Liver (tissue), 9 donors: Measurements from ENCODE around the gene PRSS56. TPM values are rescaled to one million over a fixed set of nuclear protein-coding genes. Genes with fewer than 3 reads are reported as not detected.

Experiments used
- DNase-seq: peaks from one replicate; pipeline ENCODE4 v3.0.0-alpha.2; 2017; ENCODE audit warnings: low spot score
- H3K27ac ChIP-seq, 2 donors: one replicate each; pipeline ENCODE4 v1.7.0; 2013; ENCODE audit warnings: inconsistent platforms in 2 of 2, low read length in 2 of 2, control low read depth in 1 of 2, low read depth in 1 of 2, mild to moderate bottlenecking in 1 of 2
- H3K27me3 ChIP-seq, 4 donors: one replicate each; pipeline versions ENCODE4 v1.6.1 to v1.7.0; 2013; ENCODE audit warnings: low read length in 3 of 4, inconsistent platforms in 1 of 4, mild to moderate bottlenecking in 1 of 4, moderate library complexity in 1 of 4; ENCODE audit not compliant: control insufficient read depth in 4 of 4, insufficient read depth in 4 of 4
- H3K36me3 ChIP-seq, 4 donors: one replicate each; pipeline versions ENCODE4 v1.6.1 to v1.7.0; 2013; ENCODE audit warnings: low read length in 3 of 4, mild to moderate bottlenecking in 3 of 4, low read depth in 1 of 4, moderate library complexity in 1 of 4; ENCODE audit not compliant: control insufficient read depth in 4 of 4, insufficient read depth in 3 of 4
- H3K4me1 ChIP-seq, 4 donors: one replicate each; pipeline versions ENCODE4 v1.6.1 to v1.7.0; 2013; ENCODE audit warnings: low read length in 3 of 4, mild to moderate bottlenecking in 3 of 4, moderate library complexity in 1 of 4; ENCODE audit not compliant: control insufficient read depth in 4 of 4, insufficient read depth in 4 of 4
- H3K4me3 ChIP-seq, 3 donors: one replicate each; pipeline versions ENCODE4 v1.6.1 to v1.7.0; 2013; ENCODE audit warnings: low read length in 3 of 3, control low read depth in 1 of 3, low read depth in 1 of 3, mild to moderate bottlenecking in 1 of 3
- H3K9ac ChIP-seq, 2 donors: one replicate each; pipeline ENCODE4 v1.7.0; 2013; ENCODE audit warnings: low read length in 2 of 2, mild to moderate bottlenecking in 2 of 2, moderate library complexity in 2 of 2, control low read depth in 1 of 2, low read depth in 1 of 2
- H3K9me3 ChIP-seq, 4 donors: one replicate each; pipeline versions ENCODE4 v1.6.1 to v1.7.0; 2013; ENCODE audit warnings: low read length in 3 of 4; ENCODE audit not compliant: control insufficient read depth in 4 of 4
- ATF3 ChIP-seq: IDR thresholded peaks from 2 replicates; pipeline ENCODE4 v1.6.1; 2016; ENCODE audit warnings: antibody characterized with exemption
- EGR1 ChIP-seq, 2 donors: IDR thresholded peaks; 2 replicates each; pipeline ENCODE4 v1.6.1; 2016 to 2018; ENCODE audit warnings: antibody characterized with exemption in 2 of 2, low read depth in 2 of 2
- FOXA1 ChIP-seq: IDR thresholded peaks from 2 replicates; pipeline ENCODE4 v1.6.1; 2016; ENCODE audit warnings: antibody characterized with exemption
- FOXA2 ChIP-seq: IDR thresholded peaks from 2 replicates; pipeline ENCODE4 v1.6.1; 2016; ENCODE audit warnings: antibody characterized with exemption
- GABPA ChIP-seq, 2 donors: IDR thresholded peaks in 1 of 2; conservative IDR thresholded peaks in 1 of 2; 2 replicates each; pipeline ENCODE4 v1.6.1; 2016; ENCODE audit warnings: antibody characterized with exemption in 2 of 2, mild to moderate bottlenecking in 1 of 2, moderate library complexity in 1 of 2
- HNF4G ChIP-seq: IDR thresholded peaks from 2 replicates; pipeline ENCODE4 v1.6.1; 2016; ENCODE audit warnings: antibody characterized with exemption
- JUND ChIP-seq, 2 donors: IDR thresholded peaks; 2 replicates each; pipeline ENCODE4 v1.6.1; 2016; ENCODE audit warnings: antibody characterized with exemption in 2 of 2
- MAX ChIP-seq: IDR thresholded peaks from 2 replicates; pipeline ENCODE4 v1.6.1; 2016; ENCODE audit warnings: antibody characterized with exemption
- NR2F2 ChIP-seq: IDR thresholded peaks from 2 replicates; pipeline ENCODE4 v1.6.1; 2016; ENCODE audit warnings: antibody characterized with exemption
- RAD21 ChIP-seq, 2 donors: IDR thresholded peaks; 2 replicates each; pipeline ENCODE4 v1.6.1; 2016; ENCODE audit warnings: antibody characterized with exemption in 2 of 2, mild to moderate bottlenecking in 2 of 2
- REST ChIP-seq: IDR thresholded peaks from 2 replicates; pipeline ENCODE4 v1.6.1; 2016; ENCODE audit warnings: antibody characterized with exemption, mild to moderate bottlenecking
- RXRA ChIP-seq, 2 donors: IDR thresholded peaks; 2 replicates each; pipeline ENCODE4 v1.6.1; 2017 to 2018; ENCODE audit warnings: antibody characterized with exemption in 2 of 2, mild to moderate bottlenecking in 1 of 2
- TAF1 ChIP-seq: conservative IDR thresholded peaks from 2 replicates; pipeline ENCODE4 v1.6.1; 2016; ENCODE audit warnings: antibody characterized with exemption, mild to moderate bottlenecking
- WGBS: extraction: QIAGEN DNeasy Blood & Tissue Kit; methylation state at CpG from one replicate; pipeline ENCODE4 v1.1.7; 2013; 5-methylcytosine and 5-hydroxymethylcytosine counted together
- polyA plus RNA-seq, 2 donors: library from polyadenylated mRNA; stranded (reverse) in 1 of 2; unstranded in 1 of 2; fragments of 200-250 nt in 1 of 2; fragments of >200 nt in 1 of 2; fragmentation: Nextera tagmentation in 1 of 2; extraction: Ambion mirVana in 1 of 2; gene quantifications; one replicate each; pipeline versions ENCODE4 v1.2.1 to v1.2.3, GENCODE V29; 2013 to 2015
- total RNA-seq, 2 donors: library from RNA; depleted of rRNA; stranded (reverse); fragments of >200 nt; gene quantifications; one replicate each; pipeline ENCODE4 v1.2.3, GENCODE V29; 2014
- donor health status: healthy.
- donor health status: healthy.
- donor health status: healthy.
- donor health status: healthy.
- donor health status: healthy.

Gene PRSS56
- total and polyA plus RNA-seq, 4 donors, result 0.02 TPM; not detected in 3

- Histone ChIP-seq H3K9ac (no peak overlapping the region), H3K9me3 (no peaks in the 10 kb centered on the region), H3K27ac (no peak overlapping the region), H3K4me3 (no peak overlapping the region), H3K27me3 (peaks cover 0 to 3% (median 0%) of the 10 kb centered on the region in 4 donors), H3K4me1 (no peaks in the 10 kb centered on the region), H3K36me3 (no peaks in the 10 kb centered on the region)
- TF ChIP-seq FOXA1, result no peak
- no peak for TF ChIP-seq MAX
- no peak for TF ChIP-seq JUND (IDR thresholded peaks at IDR 0.05)
- TF ChIP-seq ATF3, result no peak
- TF ChIP-seq FOXA2, result no peak
- TF ChIP-seq EGR1 (IDR thresholded peaks at IDR 0.05; ENCODE audit: low read depth in 2 of 2), result no peak
- DNase-seq, result no peak
- WGBS, result 94% methylated on average over 7 of the region's 7 CpGs
These were observed 43.4 kb upstream of the PRSS56 start for GRCh38 chr2:232476791-232477190.

DNA sequence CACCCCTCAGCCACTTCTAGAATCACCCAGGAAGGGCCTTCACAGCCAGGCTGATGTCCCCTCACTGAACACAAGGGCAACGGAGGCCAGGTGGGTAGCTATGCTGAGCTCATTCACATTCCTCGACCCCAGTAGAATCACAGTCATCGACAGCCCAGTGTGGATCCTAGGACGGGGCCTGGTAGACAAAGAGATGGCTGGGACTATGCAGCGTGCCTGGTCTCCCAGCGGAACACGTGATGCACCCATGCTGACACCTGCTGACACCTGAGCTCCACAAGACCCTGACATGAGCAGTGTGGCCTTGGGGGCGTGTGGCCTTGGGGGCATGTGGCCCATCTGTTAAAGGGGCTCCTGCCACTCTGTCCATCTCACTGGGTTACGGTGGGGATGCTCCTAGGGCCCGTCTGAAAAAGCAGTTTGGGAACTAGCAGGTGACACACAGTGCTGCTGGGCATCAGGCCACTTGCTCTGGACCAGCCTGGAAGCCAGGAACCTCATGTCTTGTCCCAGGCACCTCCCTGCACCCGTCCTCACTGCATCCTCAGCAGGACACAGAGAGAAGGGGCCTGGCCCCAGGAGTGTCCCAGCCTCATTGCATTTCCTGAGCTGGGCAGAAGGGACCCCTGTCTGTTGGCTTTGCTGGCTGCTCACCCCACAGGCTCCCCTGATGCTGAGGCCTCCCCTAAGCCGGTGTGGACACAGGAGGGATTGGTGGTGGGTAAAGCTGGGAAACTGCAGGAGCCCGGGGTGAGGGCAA lies 42.3 kb upstream of the PRSS56 start:
- 90% methylated on average over 13 of the region's 13 CpGs for WGBS
- TF ChIP-seq RXRA (IDR thresholded peaks at IDR 0.05) (no peak), NR2F2 (no peak), RAD21 (IDR thresholded peaks at IDR 0.05) (no peak), TAF1 (no peak), JUND (IDR thresholded peaks at IDR 0.05) (no peak), MAX (no peak), ATF3 (no peak), REST (no peak), FOXA2 (no peak), HNF4G (no peak), FOXA1 (no peak), GABPA (IDR thresholded peaks at IDR 0.05 in 1 of 2, conservative IDR thresholded peaks at IDR 0.05 in 1 of 2) (no peak)

More for the DNA sequence above, 42.3 kb upstream of the PRSS56 start:
- DNase-seq, result no peak
- no peak overlapping the region for H3K9ac ChIP-seq
- no peaks in the 10 kb centered on the region for H3K4me1 ChIP-seq
- H3K36me3 ChIP-seq, result no peaks in the 10 kb centered on the region
- H3K9me3 ChIP-seq, result no peaks in the 10 kb centered on the region
- H3K27me3 ChIP-seq, result peaks cover 0 to 3% (median 0%) of the 10 kb centered on the region in 4 donors
- no peak overlapping the region for H3K27ac ChIP-seq
- no peak overlapping the region for H3K4me3 ChIP-seq
